ENCODE data around the gene KRT20. TPM values are rescaled to one million over a fixed set of nuclear protein-coding genes. Genes with fewer than 3 reads are reported as not detected.

The KRT20 gene
- total RNA-seq, 2 experiments from 2014 or later, result not detected

- no peaks in the 10 kb centered on the region for H3K4me1 ChIP-seq (ENCODE audit: insufficient read depth, low read length, poor library complexity, severe bottlenecking)
- DNase-seq (ENCODE audit: low spot score), result no peak
- H3K27ac ChIP-seq (ENCODE audit: low read depth, low read length, poor library complexity, severe bottlenecking), result no peak overlapping the region
- no peaks in the 10 kb centered on the region for H3K36me3 ChIP-seq (ENCODE audit: insufficient read depth, low read length)
- no peak overlapping the region for H3K4me3 ChIP-seq (ENCODE audit: low read depth, low read length, poor library complexity, severe bottlenecking)
- intact Hi-C loops (cut with micrococcal nuclease; ENCODE audit: unreplicated experiment), result no loop called here
- no peak for TF ChIP-seq CTCF (conservative IDR thresholded peaks at IDR 0.05; ENCODE audit: low read length)
- no peak for TF ChIP-seq EZH2phosphoT487 (IDR thresholded peaks at IDR 0.05; ENCODE audit: borderline replicate concordance, low read depth, low read length)
- ChIA-PET CTCF (ENCODE audit: unreplicated experiment) (no interaction called here), POLR2A (interaction anchor here (0.7 to 1.3 kb wide), 2 partner anchors 14 to 27 kb away, joined by 3 to 7 read pairs; no protein-coding TSS in a partner anchor)
- no TSS peak for BruUV-seq (replicated peaks)
- H2AFZ ChIP-seq (ENCODE audit: low read length), result no peak overlapping the region
- H3K9me2 ChIP-seq (ENCODE audit: insufficient read depth, low read length), result no peaks in the 10 kb centered on the region
- no peak overlapping the region for H3K4me2 ChIP-seq (ENCODE audit: low read length)
- no peaks in the 10 kb centered on the region for H3K79me2 ChIP-seq (ENCODE audit: insufficient read depth, low read depth, low read length)
- no peaks in the 10 kb centered on the region for H3K9me3 ChIP-seq (ENCODE audit: low read length)
- no peaks in the 10 kb centered on the region for H4K20me1 ChIP-seq (ENCODE audit: insufficient read depth, low read length)
Observed at GRCh38 chr17:40832840-40833239, 52.2 kb downstream of the KRT20 start.

GRCh38 chr17:40830085-40830776, 54.8 kb downstream of the KRT20 start:
- intact Hi-C loops (cut with micrococcal nuclease; ENCODE audit: unreplicated experiment), result no loop called here
- Histone ChIP-seq H2AFZ (ENCODE audit: low read length) (no peak overlapping the region), H3K9me3 (ENCODE audit: low read length) (no peaks in the 10 kb centered on the region), H3K9me2 (ENCODE audit: insufficient read depth, low read length) (no peaks in the 10 kb centered on the region), H3K4me2 (ENCODE audit: low read length) (no peak overlapping the region), H4K20me1 (ENCODE audit: insufficient read depth, low read length) (no peaks in the 10 kb centered on the region), H3K4me3 (ENCODE audit: low read depth, low read length, poor library complexity, severe bottlenecking) (no peak overlapping the region), H3K36me3 (ENCODE audit: insufficient read depth, low read length) (no peaks in the 10 kb centered on the region), H3K4me1 (ENCODE audit: insufficient read depth, low read length, poor library complexity, severe bottlenecking) (no peaks in the 10 kb centered on the region), H3K27ac (ENCODE audit: low read depth, low read length, poor library complexity, severe bottlenecking) (no peak overlapping the region), H3K79me2 (ENCODE audit: insufficient read depth, low read depth, low read length) (no peaks in the 10 kb centered on the region)
- DNase-seq (ENCODE audit: low spot score), result no peak
- CTCF ChIA-PET (ENCODE audit: unreplicated experiment), result no interaction called here
- no TSS peak for BruUV-seq (replicated peaks)
- POLR2A ChIA-PET, result interaction anchor here (0.6 kb wide), 1 partner anchor 28 kb away, joined by 3 read pairs; no protein-coding TSS in a partner anchor
- TF ChIP-seq CTCF (conservative IDR thresholded peaks at IDR 0.05; ENCODE audit: low read length), result no peak
- TF ChIP-seq EZH2phosphoT487 (IDR thresholded peaks at IDR 0.05; ENCODE audit: borderline replicate concordance, low read depth, low read length), result no peak

GRCh38 chr17:40828454-40829044, 56.5 kb downstream of the KRT20 start:
- Histone ChIP-seq H3K4me2 (ENCODE audit: low read length) (no peak overlapping the region), H4K20me1 (ENCODE audit: insufficient read depth, low read length) (no peaks in the 10 kb centered on the region), H3K4me1 (ENCODE audit: insufficient read depth, low read length, poor library complexity, severe bottlenecking) (no peaks in the 10 kb centered on the region), H3K27ac (ENCODE audit: low read depth, low read length, poor library complexity, severe bottlenecking) (no peak overlapping the region), H3K9me3 (ENCODE audit: low read length) (no peaks in the 10 kb centered on the region), H3K36me3 (ENCODE audit: insufficient read depth, low read length) (no peaks in the 10 kb centered on the region), H3K4me3 (ENCODE audit: low read depth, low read length, poor library complexity, severe bottlenecking) (no peak overlapping the region), H3K9me2 (ENCODE audit: insufficient read depth, low read length) (no peaks in the 10 kb centered on the region), H3K79me2 (ENCODE audit: insufficient read depth, low read depth, low read length) (no peaks in the 10 kb centered on the region), H2AFZ (ENCODE audit: low read length) (no peak overlapping the region)
- intact Hi-C loops (cut with micrococcal nuclease; ENCODE audit: unreplicated experiment), result no loop called here
- no peak for TF ChIP-seq CTCF (conservative IDR thresholded peaks at IDR 0.05; ENCODE audit: low read length)
- no peak for TF ChIP-seq EZH2phosphoT487 (IDR thresholded peaks at IDR 0.05; ENCODE audit: borderline replicate concordance, low read depth, low read length)
- DNase-seq (ENCODE audit: low spot score), result no peak
- BruUV-seq (replicated peaks), result no TSS peak
- ChIA-PET CTCF (ENCODE audit: unreplicated experiment) (no interaction called here), POLR2A (no interaction called here)
